IPS-20b (cell line): ENCODE measurements around the gene ARHGAP22.

Source experiments
- H3K27ac ChIP-seq: one replicate; pipeline ENCODE4 v1.5.1; 2013; ENCODE audit warnings: low read length
- H3K27me3 ChIP-seq: 2 replicates; pipeline ENCODE4 v1.6.1; 2013; ENCODE audit warnings: mild to moderate bottlenecking, low read length, inconsistent platforms; ENCODE audit not compliant: insufficient read depth
- H3K36me3 ChIP-seq: 2 replicates; pipeline ENCODE4 v1.6.1; 2013; ENCODE audit warnings: low read depth, mild to moderate bottlenecking, inconsistent platforms, low read length, moderate library complexity; ENCODE audit not compliant: insufficient read depth
- H3K4me1 ChIP-seq: 2 replicates; pipeline ENCODE4 v1.6.1; 2013; ENCODE audit warnings: mild to moderate bottlenecking, control low read depth, inconsistent platforms, low read length, moderate library complexity; ENCODE audit not compliant: insufficient read depth
- H3K4me3 ChIP-seq: 2 replicates; pipeline ENCODE4 v1.5.1; 2013; ENCODE audit warnings: mild to moderate bottlenecking, low read length, inconsistent platforms
- H3K9ac ChIP-seq: 2 replicates; pipeline ENCODE4 v1.6.1; 2013; ENCODE audit warnings: low read depth, mild to moderate bottlenecking, inconsistent platforms, low read length, moderate library complexity
- H3K9me3 ChIP-seq: 2 replicates; pipeline ENCODE4 v1.6.1; 2013; ENCODE audit warnings: mild to moderate bottlenecking, low read depth, low read length, inconsistent platforms; ENCODE audit not compliant: insufficient read depth

Gene ARHGAP22

DNA sequence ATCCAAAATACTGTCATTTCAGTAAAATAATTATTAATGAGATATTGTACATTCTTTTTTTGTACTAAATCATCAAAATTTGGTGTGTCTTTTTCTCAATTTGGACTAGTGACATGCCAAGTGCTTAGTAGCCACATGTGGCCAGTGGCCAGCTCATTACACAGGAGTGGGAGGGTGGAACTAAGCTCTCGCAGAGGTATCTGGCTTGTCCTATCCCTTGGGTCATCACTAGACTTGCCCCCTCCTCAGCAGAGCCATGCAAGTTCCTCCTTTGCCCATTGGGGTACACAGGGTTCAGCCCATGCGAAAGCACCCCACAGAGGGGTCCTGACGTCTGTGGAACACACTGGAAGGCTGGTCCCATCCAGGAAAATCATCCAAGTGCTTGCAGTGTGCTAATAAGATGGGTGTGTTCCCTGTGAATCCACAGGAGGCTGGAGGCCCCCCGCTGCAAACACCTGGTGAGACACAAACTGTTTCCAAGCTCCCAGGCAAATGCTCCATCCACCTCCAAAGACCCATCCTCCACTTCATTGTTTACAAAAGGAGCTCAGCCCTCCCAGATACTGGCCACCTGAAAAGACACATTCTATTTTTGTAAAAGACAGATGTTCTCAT lies 1.3 kb downstream of the ARHGAP22 start:
- Histone ChIP-seq H3K4me1 (peaks cover 5% of the 10 kb centered on the region), H3K4me3 (no peak overlapping the region), H3K9ac (no peak overlapping the region), H3K9me3 (no peaks in the 10 kb centered on the region), H3K27me3 (peaks cover 30% of the 10 kb centered on the region; the same call in 1 of the 2 replicates), H3K36me3 (no peaks in the 10 kb centered on the region), H3K27ac (no peak overlapping the region)

DNA sequence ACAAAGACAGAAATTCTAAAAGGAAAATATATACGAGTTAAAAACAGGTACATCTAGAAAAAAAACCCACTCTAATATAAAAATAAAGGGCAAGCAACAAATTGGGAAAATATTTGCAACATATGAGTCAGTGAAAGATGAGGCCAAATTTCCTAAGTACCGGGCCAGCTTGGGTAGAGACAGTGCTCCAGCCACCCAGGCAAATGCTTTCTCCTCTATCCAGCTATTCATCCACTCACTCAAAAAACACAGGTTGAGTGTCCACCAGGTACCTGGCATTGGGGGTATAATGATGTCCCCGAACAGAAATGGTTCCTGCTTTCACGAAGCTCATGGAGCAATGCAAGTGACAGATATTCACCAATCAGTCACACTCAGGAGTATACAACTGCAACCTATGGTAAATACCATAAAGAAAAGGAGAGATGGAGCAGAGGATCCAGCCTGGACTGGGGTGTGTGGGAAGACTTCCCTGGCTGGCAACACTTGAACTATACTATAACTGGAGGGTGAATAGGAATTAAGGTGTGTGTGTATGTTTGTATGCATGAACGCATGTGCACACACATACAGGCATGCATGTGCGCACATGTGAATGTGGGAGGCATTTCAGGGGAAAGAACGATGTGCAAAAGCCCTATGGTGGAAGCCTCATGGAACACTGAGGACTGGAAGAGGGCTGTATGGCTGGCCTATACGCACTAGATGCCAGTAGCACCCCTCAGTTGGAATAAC lies 2.3 kb downstream of the ARHGAP22 start:
- H3K36me3 ChIP-seq, result no peaks in the 10 kb centered on the region
- H3K9me3 ChIP-seq, result no peaks in the 10 kb centered on the region
- no peak overlapping the region for H3K9ac ChIP-seq
- no peak overlapping the region for H3K27ac ChIP-seq
- H3K4me3 ChIP-seq, result no peak overlapping the region
- peaks cover 5% of the 10 kb centered on the region for H3K4me1 ChIP-seq
- peaks cover 30% of the 10 kb centered on the region; the same call in 1 of the 2 replicates for H3K27me3 ChIP-seq

DNA sequence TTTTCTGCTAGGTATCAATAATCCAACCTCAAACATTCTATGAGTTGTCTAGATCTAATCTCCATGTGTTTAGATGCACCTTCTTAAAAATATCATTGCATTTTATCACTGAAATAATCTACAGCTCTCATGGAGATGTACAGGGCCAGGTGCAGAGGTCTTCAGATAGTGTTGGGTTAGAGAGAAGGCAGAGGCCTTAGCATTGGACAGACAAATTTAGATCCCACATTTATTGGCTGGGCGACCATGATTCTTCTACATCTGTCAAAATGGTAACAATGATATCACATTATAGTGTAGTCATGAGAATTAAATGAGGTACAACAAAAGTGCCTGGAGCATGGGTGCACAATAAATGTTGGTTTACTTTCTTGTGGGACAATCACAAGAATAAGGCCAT lies 3.1 kb downstream of the ARHGAP22 start:
- Histone ChIP-seq H3K27me3 (peaks cover 30% of the 10 kb centered on the region; the same call in 1 of the 2 replicates), H3K4me1 (peaks cover 5% of the 10 kb centered on the region), H3K9ac (no peak overlapping the region), H3K4me3 (no peak overlapping the region), H3K27ac (no peak overlapping the region), H3K36me3 (no peaks in the 10 kb centered on the region), H3K9me3 (no peaks in the 10 kb centered on the region)

DNA sequence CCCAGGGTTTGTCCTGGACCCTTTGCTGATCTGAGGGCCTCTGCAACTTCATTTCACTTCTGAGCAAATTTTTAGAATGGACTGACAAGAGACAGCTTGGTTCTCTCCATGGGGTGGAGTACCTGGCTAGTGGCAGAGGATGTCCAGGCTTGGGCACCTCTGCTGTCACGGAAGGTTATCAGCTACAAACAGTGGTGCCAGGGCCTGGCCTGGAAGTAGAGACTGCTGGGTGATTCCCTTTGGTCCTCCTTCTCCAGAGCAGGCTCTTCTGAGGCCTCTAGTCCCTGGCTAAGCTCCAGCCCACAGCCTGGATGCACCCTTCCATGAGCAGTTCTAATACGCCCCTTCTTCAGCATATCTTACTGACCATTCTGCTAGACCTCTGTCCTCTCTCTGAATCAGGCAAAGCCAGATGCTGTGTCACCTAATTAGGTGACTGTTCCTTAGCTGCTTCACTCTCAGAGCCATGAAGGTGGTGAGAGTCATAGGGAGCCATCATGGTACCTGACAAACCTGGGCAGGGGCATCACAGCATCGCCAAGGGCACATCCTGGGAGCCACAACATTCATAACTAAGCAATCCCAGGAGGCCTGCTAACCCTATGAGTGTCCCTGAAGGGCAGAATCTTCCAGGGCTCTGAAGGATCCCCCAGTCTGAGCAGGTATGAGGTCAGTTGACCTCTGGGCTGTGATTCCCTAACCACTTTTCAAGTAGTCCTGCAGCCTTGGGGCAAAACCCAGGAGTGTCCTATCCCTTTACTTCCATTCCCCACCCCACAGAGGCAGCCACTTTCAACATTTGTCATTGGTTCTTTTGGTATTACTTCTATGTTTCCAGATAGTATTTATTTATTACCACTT lies 4.0 kb downstream of the ARHGAP22 start:
- Histone ChIP-seq H3K27ac (no peak overlapping the region), H3K27me3 (peaks cover 22% of the 10 kb centered on the region; the same call in 1 of the 2 replicates), H3K9me3 (no peaks in the 10 kb centered on the region), H3K9ac (no peak overlapping the region), H3K4me3 (no peak overlapping the region), H3K4me1 (peaks cover 5% of the 10 kb centered on the region), H3K36me3 (no peaks in the 10 kb centered on the region)

DNA sequence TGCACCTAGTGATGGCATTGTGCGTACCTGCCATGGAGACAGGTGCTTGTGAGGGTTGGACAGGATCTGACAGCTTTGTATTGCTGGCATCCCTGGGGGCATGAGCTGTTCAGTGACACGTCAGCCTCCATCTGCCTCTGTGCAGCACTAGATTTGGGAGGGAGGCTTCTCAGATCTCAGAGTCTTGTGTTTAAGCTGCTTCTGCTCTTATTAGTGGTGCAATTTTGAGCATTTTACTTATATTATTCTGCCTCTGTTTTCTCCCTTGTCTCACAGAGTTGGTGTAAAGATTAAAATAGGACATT lies 5.1 kb downstream of the ARHGAP22 start:
- H3K9ac ChIP-seq, result no peak overlapping the region
- peaks cover 10% of the 10 kb centered on the region; the same call in 1 of the 2 replicates for H3K4me1 ChIP-seq

DNA sequence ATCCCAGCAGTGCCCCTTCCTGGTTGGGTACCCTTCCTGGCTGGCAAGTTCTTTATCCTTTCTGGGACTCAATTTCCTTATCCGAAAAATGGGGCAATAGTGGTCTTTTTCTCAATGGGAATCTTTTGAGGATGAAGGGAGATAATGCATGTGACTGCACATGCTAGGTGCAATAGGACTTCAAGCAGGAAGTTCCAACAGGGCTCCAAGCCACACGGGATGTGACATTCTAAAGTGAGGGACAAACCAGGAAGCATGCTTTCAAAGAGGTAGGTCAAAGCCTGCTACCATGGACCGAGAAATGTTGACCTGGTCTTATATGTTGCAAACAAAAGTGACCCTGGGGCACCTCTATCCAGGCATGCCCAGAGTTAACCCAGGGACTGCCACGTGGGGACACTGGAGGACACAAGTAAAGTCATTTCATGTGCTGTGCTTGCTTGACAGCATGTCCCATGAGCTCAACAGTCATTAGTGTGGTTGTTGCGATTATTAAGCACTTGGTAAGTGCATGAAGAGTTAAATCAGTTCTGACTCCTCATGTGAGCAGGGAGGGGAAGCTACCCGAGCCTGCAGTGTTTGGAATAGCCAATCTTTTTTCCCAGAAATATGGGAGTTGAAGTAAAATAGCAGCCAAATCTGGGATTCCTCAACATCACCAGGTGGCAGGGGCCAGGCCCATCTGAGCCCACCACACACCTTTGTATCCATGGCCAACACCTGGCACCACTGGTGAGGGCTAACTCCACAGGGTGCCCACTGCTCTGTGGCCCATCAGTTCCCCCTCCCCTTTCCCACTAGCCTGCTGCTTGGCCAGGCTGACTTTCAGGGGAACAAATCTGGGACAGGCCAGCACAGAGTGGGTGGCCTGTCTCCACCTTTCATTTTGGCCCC lies 5.7 kb downstream of the ARHGAP22 start:
- Histone ChIP-seq H3K9ac (no peak overlapping the region), H3K4me1 (peaks cover 11% of the 10 kb centered on the region), H3K27me3 (peaks cover 7% of the 10 kb centered on the region; the same call in 1 of the 2 replicates), H3K9me3 (no peaks in the 10 kb centered on the region), H3K27ac (no peak overlapping the region), H3K36me3 (no peaks in the 10 kb centered on the region), H3K4me3 (no peak overlapping the region)

More for the DNA sequence above, 5.1 kb downstream of the ARHGAP22 start:
- Histone ChIP-seq H3K36me3 (no peaks in the 10 kb centered on the region), H3K9me3 (no peaks in the 10 kb centered on the region), H3K4me3 (no peak overlapping the region), H3K27ac (no peak overlapping the region), H3K27me3 (peaks cover 13% of the 10 kb centered on the region; the same call in 1 of the 2 replicates)

DNA sequence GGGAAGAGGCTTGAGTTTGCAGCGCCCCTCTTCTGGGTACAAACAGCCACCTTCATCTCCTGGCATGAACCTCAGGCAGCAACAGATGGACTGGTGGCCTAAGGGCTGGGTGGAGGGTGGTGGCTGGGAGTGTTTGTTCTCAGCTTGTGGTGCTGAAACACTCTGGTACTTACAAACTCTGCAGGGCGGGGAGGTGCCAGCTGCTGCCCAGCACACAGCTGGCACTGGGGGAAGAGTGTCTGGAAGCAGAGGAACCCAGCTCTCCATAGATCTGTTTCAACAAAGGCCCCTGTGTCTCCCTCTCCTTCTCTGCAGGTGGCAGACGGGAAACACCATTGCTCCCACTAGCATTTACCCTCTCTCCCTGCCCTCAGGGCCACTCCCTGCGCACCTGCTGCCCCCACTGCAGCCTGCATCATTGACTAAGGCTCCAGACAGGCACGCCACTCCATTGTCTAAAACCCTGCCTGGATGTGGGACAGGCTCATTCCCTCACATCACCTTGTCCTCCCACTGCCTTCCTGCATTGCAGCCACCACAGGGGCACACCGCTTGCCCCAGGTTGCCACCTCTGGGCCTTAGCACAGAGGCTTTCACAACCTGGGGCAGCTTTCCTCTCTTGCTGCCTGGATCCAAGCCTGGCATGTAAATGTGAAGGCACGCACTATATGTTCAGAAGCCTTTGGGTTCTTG lies 6.5 kb downstream of the ARHGAP22 start:
- H3K4me3 ChIP-seq, result no peak overlapping the region
- no peak overlapping the region for H3K9ac ChIP-seq
- peaks cover 14% of the 10 kb centered on the region for H3K4me1 ChIP-seq
- H3K9me3 ChIP-seq, result no peaks in the 10 kb centered on the region
- H3K27me3 ChIP-seq, result no peaks in the 10 kb centered on the region; the same call in none of the 2 replicates
- H3K27ac ChIP-seq, result no peak overlapping the region
- no peaks in the 10 kb centered on the region for H3K36me3 ChIP-seq

DNA sequence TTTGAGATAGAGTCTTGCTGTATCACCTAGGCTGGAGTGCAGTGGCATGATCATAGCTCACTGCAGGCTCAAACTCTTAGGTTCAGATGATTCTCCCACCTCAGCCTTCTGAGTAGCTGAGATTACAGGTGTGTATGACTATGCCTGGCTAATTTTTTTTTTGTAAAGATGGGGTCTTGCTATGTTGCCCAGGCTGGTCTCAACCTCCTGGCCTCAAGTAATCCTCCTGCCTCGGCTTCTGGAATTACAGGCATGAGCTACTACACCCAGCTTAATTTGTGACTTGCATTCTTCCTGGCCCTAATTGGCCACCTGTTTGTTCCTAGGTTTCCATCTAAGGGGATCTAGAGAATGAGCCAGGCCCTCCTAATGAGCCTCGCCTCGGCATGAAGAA lies 9.3 kb downstream of the ARHGAP22 start:
- Histone ChIP-seq H3K9ac (no peak overlapping the region), H3K27me3 (no peaks in the 10 kb centered on the region; the same call in 1 of the 2 replicates), H3K4me3 (no peak overlapping the region), H3K27ac (no peak overlapping the region), H3K36me3 (no peaks in the 10 kb centered on the region), H3K9me3 (no peaks in the 10 kb centered on the region), H3K4me1 (peaks cover 14% of the 10 kb centered on the region)

DNA sequence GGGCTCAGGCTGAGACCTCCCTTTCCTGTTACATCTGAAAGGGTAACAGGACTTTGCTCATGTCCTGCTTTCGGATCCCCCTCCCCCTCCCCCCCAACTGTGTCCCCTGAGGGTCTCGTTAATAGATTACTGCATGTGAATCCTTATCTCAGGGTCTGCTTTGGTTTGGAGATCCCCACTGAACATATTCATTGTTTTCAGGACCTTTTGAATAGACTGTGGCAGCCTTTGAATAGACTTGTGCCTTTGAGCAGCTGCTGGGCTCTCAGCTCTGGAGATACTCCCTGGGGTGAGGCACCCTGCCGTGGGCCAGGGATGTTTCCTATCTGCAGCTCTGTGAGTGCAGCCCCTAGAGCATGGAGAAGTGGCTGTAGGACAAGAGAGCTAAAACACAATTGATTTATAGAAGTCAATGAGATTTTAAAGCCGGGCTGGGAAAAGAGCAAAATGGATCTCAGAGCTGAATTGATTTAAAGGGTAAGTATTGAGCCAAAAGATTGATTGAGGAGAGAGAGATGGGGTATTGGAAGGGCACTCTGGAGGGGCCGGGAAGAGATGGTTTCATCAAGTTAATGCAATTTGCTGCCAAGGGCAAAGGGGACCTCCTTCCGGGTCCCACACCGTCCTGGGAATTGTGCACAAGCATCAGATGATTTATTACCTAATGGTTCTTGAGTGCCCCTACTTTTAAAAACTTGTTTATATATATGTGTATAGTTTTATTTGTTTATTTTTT lies 9.9 kb downstream of the ARHGAP22 start:
- peaks cover 14% of the 10 kb centered on the region for H3K4me1 ChIP-seq
- no peaks in the 10 kb centered on the region for H3K36me3 ChIP-seq
- peak overlapping the region; percentile 37 for H3K4me3 ChIP-seq
- no peak overlapping the region for H3K9ac ChIP-seq
- no peaks in the 10 kb centered on the region; the same call in 1 of the 2 replicates for H3K27me3 ChIP-seq
- no peaks in the 10 kb centered on the region for H3K9me3 ChIP-seq
- H3K27ac ChIP-seq, result no peak overlapping the region

DNA sequence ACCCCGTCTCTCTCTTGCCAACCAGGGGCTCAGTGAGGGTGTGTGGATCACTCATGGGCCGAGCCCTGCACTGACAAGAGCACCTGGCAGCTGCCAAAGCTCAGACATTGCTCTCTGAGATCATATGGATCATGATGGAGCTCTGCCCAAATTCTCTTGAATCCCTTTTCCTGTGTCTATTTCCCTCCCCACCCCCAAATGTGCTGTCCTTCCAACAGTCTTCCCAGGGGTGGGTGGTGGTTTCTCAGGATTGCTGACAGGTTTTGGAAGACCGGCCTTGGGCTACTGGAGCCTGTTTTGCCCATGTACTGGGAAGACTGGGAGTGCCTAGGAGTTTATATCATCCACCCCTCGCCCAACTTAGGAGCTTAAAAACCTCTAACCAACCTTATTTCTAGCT lies 10.5 kb downstream of the ARHGAP22 start:
- Histone ChIP-seq H3K9me3 (no peaks in the 10 kb centered on the region), H3K4me3 (peak overlapping the region; percentile 37), H3K9ac (peak overlapping the region; percentile 25; the same call in 1 of the 2 replicates), H3K27me3 (no peaks in the 10 kb centered on the region; the same call in 1 of the 2 replicates), H3K27ac (no peak overlapping the region), H3K36me3 (no peaks in the 10 kb centered on the region), H3K4me1 (peaks cover 14% of the 10 kb centered on the region)
